Measurements from ENCODE around the gene SLC41A3.
A peak's percentile ranks its signal among the peaks of the same experiment; 100 is the strongest.
"Not testable (repeated sequence)": the region's sequence is repeated elsewhere in the genome, so short reads cannot be mapped to it uniquely, and the experiment has no call there.

SLC41A3 gene

DNA sequence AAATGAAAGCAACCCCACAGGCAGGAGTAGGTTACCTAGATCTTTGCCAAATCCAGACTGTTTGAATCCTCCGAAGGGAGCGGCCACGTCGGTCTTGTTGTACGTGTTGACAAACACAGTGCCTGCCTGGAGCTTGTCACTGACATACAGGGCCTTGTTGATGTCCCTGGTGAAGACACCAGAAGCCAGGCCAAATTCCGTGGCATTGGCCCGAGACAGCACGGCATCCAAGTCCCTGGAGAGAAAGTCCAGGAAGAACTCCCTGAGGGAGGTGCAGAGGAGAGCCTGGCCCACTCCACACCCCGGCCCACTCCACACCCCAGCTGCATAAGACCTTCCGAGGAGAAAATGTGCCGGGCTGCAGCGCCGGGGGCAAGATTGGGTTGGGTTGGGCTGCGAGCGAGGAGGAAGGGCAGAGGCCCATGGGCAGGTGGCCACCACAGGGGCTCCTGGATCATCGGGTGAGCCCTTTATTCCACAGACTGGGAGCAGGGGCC is 21.8 kb upstream of the SLC41A3 start:
- DNase-seq: no peak

DNA sequence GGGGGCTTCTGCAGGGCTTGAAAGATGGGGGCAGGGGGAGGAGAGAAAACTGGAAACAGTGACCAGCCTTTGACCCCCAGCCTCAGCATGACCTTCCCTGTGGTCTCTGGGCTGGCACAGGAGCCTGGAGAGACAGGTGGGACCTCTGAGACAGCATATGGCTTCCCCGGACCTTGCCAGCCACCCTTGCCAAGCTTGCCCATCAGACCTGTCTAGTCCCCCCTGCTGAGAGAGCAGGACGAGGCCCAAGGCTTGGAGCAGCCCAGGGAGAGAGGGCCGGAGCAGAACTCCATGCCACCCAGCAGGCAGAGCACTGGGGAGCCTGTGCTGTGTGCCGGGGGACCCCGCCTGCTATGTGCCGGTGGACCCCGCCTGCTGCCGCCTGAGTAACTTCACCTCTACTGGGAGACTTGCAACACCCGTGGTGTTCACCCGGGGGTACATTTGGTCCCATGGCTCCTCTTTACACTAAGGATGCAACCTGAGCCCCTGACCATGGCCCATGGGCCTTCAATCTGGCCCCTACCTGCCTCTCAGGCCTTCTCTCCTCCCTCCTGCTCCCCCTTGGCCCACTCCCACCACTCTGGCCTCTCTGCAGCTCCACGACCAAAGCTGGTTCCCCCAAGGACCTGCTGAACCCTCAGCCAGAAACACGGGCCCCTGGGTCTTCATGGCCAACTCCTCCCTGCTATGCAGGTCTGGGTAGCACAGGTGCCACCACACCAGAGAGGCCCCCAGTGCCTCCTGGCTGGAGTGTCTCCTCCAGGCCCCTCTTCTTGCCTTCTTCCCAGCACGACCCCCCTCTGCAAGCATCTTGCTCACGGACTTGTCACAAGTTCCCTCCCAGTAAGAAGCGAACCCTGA is 21.1 kb upstream of the SLC41A3 start:
- DNase-seq: no peak

DNA sequence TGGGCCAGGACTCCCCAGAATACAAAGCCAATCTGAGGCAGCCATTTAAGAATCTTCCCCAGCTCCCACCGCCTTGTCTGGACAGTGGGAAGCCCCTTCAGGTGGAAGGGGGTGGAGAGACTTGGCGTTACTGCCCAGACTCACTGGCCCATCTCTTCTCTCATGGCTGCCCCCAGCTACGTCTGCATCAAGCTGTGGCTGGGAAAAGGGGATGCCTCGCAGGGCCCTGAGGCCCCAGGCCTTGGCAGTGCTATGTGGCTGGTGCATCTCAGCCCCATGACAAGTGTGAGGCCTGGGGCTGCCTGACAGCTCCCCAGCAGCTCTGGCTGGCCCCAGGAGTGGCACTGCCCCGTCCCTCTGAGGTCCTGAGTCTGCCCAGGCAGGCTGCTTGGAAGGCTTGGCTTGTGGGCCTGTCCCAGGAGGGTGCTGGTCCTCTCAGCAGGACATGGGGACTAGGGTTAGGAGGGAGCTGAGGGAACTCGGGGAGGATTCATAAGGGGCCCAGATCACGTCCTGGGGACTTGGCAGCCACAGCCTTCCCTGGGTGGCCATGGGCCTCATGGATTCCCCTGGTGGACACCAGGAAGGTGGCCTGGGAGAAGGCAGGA is 20.2 kb upstream of the SLC41A3 start:
- DNase-seq: no peak

DNA sequence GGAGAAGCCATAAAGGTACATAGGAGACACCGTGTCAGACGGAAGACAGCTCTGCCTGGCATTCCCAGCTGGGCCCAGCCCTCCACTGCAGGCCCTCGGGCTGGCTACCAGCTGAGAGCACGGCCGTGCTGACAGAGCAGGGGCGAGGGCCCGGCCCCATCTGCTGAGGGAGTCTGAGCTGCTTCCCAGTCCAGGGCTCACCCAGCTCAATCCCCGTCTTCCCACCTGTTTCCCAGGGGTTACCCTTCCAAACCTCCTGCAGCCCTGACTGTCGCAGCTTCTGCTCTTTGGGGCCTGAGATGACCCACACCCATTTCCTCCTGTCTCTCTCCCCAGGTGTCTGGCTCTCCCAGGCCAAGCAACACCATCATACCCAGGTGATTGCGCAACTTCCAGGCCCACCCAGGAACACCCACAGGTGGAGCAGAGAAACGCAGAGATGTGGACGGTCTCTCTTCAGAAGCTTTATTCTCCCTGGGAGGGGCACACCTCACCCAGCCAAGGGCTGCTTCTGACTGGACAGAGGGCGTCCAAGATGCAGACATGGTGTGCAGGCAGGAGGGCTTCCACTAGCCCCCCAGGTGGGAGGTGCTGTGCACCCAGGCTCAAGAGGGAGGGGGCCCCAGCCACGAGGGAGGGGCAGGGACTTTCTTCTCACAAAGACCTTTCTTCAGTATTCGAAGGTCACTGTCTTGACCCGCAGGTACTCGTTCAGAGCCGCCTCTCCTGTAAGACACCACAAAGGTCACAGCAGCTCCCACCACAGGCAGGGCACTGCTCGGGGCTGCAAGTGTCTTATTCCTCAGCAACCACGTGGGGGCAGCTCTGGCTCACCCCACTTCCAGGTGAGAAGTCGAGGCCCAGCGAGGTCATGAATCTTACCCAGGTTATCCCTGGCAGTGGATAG is 19.4 kb upstream of the SLC41A3 start:
- no peak for DNase-seq

DNA sequence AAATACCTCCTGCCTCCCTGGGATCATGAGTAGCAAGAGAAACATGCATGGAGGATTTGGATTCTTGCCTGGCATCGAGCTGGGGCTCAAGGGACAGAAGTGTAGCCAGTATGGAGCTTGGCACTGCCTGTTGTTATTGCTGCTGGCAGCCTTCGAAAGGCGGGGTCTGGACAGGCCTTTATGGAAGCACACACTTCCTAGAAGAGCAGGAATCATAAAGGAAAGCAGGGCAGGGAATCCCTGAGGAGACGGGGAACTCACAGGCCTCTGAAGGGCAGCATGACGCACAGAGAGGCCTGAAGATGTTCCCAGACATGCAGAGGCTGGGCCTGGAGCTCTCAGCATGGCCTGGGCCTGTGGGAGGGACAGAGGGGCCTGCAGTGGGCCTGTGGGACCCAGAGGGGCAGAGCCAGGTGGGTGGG is 18.6 kb upstream of the SLC41A3 start:
- peak; percentile 41 for DNase-seq

DNA sequence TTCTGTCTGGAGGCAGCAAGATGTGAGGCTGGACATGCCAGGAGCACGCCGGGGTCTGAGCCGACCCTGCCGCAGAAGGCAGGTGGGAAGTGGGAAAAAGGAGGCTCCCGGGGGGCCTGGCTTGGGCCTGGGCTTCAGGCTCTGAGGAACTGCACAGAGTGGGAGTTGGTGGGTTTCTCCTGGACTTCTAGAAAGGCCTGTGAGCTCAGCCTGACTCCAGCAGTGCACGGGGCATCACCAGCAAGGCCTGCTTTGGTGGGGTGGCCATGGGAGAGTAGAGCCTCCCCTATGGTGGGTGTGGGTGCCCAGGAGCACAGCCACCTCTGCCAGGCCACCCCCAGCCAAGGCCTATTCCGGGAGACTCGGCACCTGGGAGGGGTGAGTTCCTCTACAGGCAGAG is 18.1 kb upstream of the SLC41A3 start:
- DNase-seq: no peak

DNA sequence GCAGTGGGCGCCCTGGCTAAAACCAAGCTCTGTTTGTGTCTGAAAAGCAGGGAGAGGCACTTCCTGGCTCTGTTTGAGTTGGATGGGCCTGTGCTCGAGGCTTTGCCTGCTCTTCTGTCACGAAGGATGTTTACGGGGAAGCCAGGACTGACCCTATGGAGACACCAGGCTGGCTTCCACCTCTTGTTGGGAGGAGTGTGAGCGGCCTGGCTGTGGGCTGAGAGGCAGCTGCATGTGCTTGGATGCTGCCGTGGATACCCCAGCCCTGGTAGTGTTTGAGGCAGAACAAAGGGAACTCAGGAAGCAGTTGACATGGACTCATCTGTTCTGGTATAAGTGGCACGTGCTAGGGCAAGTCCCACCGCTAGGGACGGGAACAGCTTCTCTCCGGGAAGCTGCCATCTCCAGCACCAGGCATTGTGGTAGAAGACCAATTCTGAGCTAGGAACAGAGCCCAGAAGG is 17.6 kb upstream of the SLC41A3 start:
- DNase-seq: no peak

DNA sequence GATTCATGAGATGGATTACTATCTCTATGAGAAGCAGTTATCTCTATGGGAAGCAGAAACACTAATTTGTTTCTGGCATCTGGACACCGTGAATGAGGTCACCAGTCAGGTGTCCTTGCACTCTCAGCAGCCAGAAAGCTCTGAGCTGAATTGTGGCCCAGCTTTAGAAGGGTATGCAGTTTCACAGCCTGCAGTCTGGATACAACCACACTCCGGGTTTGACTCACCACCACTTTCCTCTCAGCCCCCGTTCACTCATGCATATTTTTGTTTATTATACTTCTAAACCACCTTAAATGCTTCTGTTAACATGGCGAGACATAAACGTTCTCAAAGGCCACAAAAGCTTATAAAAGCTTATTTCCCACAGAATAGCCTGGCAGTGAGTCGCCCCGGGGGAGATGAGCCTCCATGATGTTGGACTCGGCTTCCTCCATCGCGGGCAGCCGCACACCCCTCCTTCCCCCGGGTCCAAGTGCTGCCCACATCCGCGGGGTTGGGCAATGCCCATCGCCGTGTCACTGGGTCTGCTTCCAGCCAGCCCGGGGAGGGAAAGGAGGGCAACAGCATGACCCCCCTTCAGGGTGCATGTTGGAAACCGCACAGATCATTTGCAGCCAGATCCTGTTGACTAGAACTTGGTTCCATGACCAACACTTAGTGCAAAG is 16.8 kb upstream of the SLC41A3 start:
- DNase-seq: peak; percentile 43

DNA sequence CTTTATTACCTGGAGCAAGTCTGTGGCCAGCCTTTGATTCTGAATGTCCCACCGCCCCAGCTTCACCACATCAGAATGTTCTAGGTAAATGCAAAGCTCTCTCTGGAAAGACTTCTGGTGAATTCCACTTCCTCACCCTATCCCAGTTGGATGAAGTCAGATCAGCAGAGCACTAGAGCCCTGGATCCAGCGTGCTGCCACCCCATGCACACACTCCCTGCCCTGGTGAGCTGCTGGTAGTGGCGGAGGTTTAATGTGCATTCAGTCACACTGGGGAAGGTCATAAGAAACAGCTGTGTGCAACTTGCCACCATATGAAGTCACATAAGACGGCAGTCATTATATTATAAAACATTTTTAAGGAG is 16.3 kb upstream of the SLC41A3 start:
- no peak for DNase-seq

DNA sequence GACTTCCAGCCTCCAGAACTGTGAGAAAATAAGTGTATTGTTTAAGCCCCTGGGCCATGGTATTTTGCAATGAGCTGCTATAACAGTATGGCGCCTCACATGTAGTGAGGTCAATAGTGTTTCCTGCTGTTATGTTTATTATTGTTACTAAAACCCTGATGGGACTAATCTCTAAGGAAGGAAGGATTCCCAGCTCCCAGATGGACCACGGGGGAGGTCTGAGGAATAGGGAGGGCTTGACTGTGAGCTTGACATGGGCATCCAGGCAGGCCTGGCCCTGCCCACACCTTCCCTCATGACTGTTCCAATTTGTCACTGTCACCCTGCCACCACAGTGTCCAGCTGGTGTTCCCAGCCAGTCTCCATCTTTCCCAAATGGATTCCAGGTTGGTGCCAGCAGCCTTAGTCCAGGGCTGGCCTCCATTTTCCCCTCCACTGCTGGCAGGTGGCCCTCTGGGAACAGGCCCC is 14.5 kb upstream of the SLC41A3 start:
- no peak for DNase-seq

DNA sequence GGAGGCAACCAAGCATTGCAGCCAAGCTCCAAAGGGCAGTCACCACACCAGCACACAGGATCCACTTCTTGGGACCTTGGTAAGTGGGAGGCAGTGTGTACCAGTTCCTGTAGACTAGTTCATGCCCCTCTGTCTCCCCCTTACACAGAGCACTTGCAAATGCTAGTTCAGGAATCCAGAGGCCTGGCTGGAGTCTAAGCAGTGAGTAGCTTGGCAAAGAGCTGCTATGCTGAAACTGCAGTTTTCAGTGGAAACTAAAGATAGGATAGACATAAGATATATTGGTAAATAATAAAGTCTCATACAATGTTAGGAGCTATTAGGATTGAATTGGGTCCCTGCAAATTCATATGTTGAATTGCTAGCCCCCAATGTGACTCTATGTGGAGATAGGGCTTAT is 13.9 kb upstream of the SLC41A3 start:
- DNase-seq: no peak

DNA sequence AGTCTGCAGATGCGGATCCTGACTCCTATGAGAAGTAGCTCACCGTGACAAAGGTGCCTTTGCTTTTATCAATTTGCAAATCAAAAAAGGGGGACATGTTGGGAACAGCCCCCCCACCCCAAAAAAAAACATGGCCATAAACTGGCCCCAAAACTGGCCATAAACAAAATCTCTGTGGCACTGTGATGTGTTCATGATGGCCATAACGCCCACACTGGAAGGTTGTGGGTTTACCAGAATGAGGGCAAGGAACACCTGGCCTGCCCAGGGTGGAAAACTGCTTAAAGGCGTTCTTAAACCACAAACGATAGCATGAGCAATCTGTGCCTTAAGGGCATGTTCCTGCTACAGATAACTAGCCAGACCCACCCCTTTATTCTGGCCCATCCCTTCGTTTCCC is 12.3 kb upstream of the SLC41A3 start:
- DNase-seq: not testable (repeated sequence)

DNA sequence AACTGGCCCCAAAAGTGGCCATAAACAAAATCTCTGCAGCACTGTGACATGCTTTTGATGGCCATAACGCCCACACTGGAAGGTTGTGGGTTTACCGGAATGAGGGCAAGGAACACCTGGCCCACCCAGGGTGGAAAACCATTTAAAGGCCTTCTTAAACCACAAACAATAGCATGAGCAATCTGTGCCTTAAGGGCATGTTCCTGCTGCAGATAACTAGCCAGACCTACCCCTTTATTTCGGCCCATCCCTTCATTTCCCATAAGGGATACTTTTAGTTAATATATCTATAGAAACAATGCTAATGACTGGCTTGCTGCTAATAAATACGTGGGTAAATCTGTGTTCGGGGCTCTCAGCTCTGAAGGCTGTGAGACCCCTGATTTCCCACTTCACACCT is 8.2 kb upstream of the SLC41A3 start:
- not testable (repeated sequence) for DNase-seq

DNA sequence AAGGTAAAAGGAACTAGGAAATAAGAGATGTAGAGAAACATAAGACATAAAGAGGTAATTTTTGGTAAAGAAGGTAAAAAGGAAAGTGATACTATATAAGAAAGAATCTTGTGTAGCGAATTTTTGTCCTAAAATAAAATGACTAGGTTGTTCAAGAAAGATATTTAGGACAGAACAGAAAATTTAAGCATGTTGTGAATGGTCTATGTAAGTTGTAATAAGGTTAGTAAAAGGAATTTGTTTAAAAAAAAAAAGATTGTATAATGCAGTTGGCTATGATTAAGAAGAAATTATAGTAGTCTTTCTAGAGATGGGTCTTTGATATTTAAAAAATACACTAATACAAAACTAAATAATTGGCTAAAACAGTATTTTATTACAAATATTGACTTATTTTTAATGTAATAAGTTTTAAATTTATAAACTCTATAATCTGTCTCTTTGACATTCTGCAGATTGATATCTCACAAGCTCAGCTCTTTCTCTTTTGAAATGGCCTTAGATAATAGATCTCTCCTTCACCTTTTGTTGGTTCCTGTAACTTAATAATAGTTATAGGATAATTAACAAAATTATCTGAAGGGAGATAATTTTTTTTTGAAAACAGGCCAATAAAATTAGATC is 3.7 kb upstream of the SLC41A3 start:
- no peak for DNase-seq

DNA sequence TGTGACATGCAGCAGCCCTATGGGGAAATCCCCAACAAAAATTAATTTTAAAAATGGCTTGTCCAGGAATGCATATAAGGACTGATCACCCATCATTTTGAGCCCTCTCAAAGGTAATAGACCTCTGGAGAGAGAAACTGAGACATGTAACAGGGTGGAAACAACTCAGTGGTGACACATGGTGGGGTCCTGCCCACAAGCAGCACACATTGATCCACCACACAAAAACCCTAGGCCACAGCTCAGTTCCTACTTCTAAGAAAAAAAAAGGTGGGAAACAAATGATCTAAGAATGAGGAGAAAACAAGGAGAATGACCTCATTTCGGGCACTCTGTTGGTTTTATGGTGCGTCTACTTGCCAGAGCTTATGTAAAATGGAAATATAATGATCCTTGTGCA is 1.9 kb upstream of the SLC41A3 start:
- DNase-seq: no peak

DNA sequence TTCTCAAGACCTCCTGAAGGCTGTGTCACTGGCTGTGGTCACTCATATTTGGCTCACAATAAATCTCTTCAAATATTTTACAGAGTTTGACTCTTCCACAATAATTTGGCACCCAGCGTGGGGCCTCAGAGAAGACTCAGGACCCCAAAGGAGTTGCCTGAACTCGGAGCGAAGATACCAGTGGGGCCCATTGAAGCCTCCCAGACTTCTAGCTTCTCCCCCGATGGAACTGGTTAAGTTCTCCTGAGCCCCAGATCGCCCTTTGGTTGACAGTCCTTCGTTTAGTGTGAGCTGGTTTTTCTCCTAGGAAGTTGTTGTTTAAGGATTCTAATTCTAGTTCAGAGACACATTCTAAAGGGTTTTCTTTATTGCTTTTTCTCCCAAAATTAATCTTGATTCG is 1.4 kb upstream of the SLC41A3 start:
- no peak for DNase-seq

DNA sequence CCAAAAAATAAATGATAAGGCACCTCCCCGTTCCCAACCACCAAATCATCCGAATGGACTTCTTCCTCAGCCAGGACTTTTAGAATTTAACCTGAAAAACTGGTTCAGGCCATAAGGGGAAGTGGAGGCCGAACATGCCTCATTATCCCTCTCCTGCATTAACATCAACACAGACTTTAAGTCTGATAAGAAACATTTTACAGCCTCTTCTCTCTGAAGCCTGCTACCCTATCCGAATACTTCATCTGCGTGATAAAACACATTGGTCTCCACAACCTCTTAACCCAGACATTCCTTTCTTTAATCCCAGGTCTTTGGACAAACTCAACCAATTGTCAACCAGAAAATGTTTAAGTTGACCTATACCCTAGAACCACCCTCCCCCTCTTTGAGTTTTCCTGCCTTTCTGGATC is 850 bp upstream of the SLC41A3 start:
- DNase-seq: no peak

DNA sequence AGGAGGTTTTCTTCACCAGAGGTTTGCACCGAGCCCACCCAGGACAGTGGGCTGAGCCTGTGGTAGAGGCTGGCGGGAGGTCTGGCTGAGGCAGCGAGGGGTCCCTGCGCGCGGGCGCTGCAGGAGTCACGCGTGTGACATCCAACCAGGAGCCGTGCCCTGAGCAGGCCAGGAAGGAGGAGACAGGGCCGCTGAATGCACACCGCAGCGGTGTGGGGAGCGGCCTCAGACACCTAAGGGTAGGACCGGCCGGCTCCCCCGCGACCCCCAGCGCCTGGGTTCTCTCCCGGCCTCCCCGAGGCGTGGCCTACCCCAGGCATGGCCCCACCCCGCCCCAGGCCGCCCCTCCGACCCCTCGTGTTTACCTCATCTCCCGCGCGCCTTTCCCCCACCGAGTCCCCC is 412 bp downstream of the SLC41A3 start:
- peak; percentile 30 for DNase-seq

DNA sequence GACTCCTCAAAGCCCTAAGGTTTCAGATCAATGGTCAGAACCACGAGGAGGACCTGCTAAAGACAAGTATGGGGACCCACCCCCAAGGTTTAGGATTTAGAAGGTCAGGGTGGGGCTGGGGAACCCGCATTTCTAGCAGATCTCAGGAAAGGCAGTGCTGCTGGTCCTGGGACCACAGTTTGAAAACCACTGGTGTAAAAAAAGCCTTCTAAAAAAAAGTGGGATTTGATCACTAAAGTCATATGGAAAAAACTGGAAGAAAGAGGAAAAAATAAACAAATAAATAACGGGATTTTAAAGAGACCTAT is 832 bp downstream of the SLC41A3 start:
- DNase-seq: no peak

DNA sequence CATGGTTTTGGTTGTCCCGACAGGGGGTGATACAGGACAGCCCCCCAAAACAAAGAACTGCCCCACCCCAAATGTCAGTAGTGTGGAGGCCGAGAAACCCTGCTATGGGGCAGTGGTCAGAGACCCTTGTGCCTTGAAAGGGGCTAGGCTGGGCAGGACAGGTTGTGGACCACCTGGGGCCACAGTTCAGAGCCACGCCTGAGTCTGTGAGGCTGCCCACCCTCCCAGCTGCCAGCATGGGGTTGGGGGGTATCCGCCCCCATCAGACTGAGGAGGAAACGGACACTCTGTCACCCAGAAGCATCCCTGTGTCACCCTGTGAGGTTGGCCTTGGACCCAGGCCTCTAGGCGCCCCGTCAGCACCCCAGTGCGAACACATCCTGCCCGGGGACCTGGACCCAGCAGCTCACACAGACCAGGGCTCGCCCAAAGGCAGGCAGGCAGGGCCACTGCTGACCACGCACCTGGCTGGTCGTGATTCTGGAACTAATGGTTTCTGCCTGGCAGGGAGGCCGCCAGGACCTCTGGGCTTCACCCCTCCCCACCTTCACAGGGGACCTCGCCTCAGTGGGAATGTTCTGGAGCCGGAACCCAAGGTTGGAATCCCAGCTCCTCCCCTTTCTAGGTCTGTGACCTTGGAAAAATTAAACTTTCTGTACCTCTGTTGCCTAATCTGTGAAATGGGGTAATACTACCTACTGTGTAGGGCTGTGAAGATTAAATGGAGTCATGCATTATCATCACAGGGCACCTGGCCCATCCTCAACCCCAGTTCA is 1.4 kb downstream of the SLC41A3 start:
- no peak for DNase-seq

DNA sequence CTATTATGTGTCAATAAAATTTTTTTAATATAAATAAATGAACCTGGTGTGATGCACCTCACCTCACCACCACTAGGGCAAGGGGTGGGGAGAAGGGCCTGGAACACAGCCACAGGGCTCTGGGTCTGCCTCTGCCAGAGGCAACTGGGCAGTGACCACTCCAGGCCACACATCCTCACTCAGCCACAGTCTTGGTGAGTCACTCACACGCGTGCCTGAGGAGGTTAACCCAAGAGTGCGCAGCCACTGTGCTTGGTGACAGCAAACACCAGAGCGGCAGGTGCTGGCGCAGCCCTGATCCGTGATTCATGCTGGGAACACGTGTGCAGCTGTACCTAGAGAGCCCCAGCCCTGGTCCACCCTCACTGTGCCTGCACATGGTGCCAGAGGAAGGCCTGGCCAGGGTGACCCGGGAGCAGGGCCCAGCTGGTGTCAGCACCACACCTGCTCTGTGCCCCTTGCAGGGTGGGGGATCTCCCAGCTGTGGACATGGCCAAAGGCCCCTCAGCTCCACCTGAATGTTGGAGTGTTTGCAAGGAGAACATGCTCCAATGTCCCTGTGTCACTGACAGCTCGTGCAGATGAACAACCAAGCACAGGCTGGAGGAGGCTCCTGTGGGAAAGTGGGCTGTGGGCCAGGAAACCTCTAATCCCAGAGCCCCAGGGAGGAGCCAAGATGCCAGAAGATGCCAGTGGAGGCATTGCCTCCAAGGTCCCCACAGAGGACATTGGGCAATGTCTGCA is 2.1 kb downstream of the SLC41A3 start:
- peak; percentile 5 for DNase-seq

Data from fibroblast of skin of right quadriceps (primary cell).